HepG2 (cell line): ENCODE results near the gene GALNT1. TPM values are rescaled to one million over a fixed set of nuclear protein-coding genes. Genes with fewer than 3 reads are reported as not detected.

Experiments
- BCL6 ChIP-seq: IDR thresholded peaks from 2 replicates; pipeline ENCODE4 v1.6.1; 2016; ENCODE audit warnings: missing genetic modification reagents, missing compliant biosample characterization
- CREB1 ChIP-seq, 2 experiments: fragments of 450-650 bp in 1 of 2; IDR thresholded peaks; 2 replicates each; pipeline ENCODE4 v1.6.1; 2016 to 2017; ENCODE audit warnings: control low read depth in 1 of 2, mild to moderate bottlenecking in 1 of 2, missing compliant biosample characterization in 1 of 2, missing genetic modification characterization in 1 of 2
- EED ChIP-seq: sonication (generic); formaldehyde crosslinking; IDR thresholded peaks from 2 replicates; pipeline ENCODE4 v1.5.0; 2020; ENCODE audit warnings: mild to moderate bottlenecking, missing genetic modification reagents
- FOSL2 ChIP-seq: sonication (generic); formaldehyde crosslinking; IDR thresholded peaks from 2 replicates; pipeline ENCODE4 v1.4.0; 2020; ENCODE audit warnings: missing genetic modification reagents
- FOXA3 ChIP-seq: IDR thresholded peaks from 2 replicates; pipeline ENCODE4 v1.6.1; 2016; ENCODE audit warnings: missing genetic modification reagents, missing compliant biosample characterization
- HMG20A ChIP-seq: IDR thresholded peaks from 2 replicates; pipeline ENCODE4 v1.6.1; 2016; ENCODE audit warnings: borderline replicate concordance
- KAT8 ChIP-seq: IDR thresholded peaks from 2 replicates; pipeline ENCODE4 v1.6.1; 2016; ENCODE audit warnings: missing genetic modification reagents, missing compliant biosample characterization
- LCORL ChIP-seq, 2 experiments: fragments of 450-650 bp in 1 of 2; sonication (generic) in 1 of 2; formaldehyde crosslinking in 1 of 2; IDR thresholded peaks; 2 replicates each; pipeline versions ENCODE4 v1.5.0 to v1.6.1; 2017 to 2020; ENCODE audit warnings: antibody characterized with exemption in 1 of 2, missing genetic modification reagents in 1 of 2
- NFIC ChIP-seq: IDR thresholded peaks from 2 replicates; pipeline ENCODE4 v1.6.1; 2012; ENCODE audit warnings: mild to moderate bottlenecking, low read length, inconsistent platforms
- NR2F2 ChIP-seq: IDR thresholded peaks from 2 replicates; pipeline ENCODE4 v1.6.1; 2012; ENCODE audit warnings: low read depth, inconsistent platforms, borderline replicate concordance
- RXRB ChIP-seq: IDR thresholded peaks from 2 replicates; pipeline ENCODE4 v1.6.1; 2016; ENCODE audit warnings: borderline replicate concordance, missing genetic modification reagents, missing compliant biosample characterization
- SOX13 ChIP-seq, 3 experiments: fragments of 450-650 bp in 1 of 3; sonication (generic) in 1 of 3; formaldehyde crosslinking in 1 of 3; IDR thresholded peaks in 2 of 3; conservative IDR thresholded peaks in 1 of 3; 2 replicates each; pipeline versions ENCODE4 v1.5.0 to v1.6.1; 2016 to 2020; ENCODE audit warnings: antibody characterized with exemption in 1 of 3, mild to moderate bottlenecking in 1 of 3, missing compliant biosample characterization in 1 of 3, missing genetic modification reagents in 1 of 3, moderate library complexity in 1 of 3
- TCF7 ChIP-seq: sonication (generic); IDR thresholded peaks from 2 replicates; pipeline ENCODE4 v1.6.1; 2016; ENCODE audit warnings: antibody characterized with exemption, low read depth
- TMF1 ChIP-seq: sonication (generic); formaldehyde crosslinking; IDR thresholded peaks from 2 replicates; pipeline ENCODE4 v1.8.1; 2022; ENCODE audit warnings: low read depth, missing genetic modification reagents
- ZNF256 ChIP-seq: sonication (generic); formaldehyde crosslinking; conservative IDR thresholded peaks from 2 replicates; pipeline ENCODE4 v1.4.0; 2020; ENCODE audit warnings: missing genetic modification reagents
- ZNF367 ChIP-seq: sonication (generic); formaldehyde crosslinking; IDR thresholded peaks from 2 replicates; pipeline ENCODE4 v1.4.0; 2020; ENCODE audit warnings: missing genetic modification reagents, borderline replicate concordance
- ZNF607 ChIP-seq: sonication (generic); formaldehyde crosslinking; IDR thresholded peaks from 2 replicates; pipeline ENCODE4 v1.5.1; 2020; ENCODE audit warnings: missing genetic modification reagents, mild to moderate bottlenecking, borderline replicate concordance
- ZNF609 ChIP-seq: sonication (generic); formaldehyde crosslinking; IDR thresholded peaks from 2 replicates; pipeline ENCODE4 v1.4.0; 2020; ENCODE audit warnings: mild to moderate bottlenecking, missing genetic modification reagents, borderline replicate concordance
- ZNF672 ChIP-seq: sonication (generic); formaldehyde crosslinking; IDR thresholded peaks from 2 replicates; pipeline ENCODE4 v1.8.1; 2022; ENCODE audit warnings: missing genetic modification reagents
- polyA plus RNA-seq, 8 experiments: library from polyadenylated mRNA; depleted of rRNA in 3 of 8; stranded (reverse) in 7 of 8; unstranded in 1 of 8; fragments of >200 nt; fragmentation: Illumina TruSeq in 4 of 8; extraction: Trizol in 4 of 8; gene quantifications; 2 replicates each; pipeline versions ENCODE4 v1.2.1 to v1.2.3, GENCODE V29; 2011 to 2016; ENCODE audit warnings: low read depth in 4 of 8, missing spikeins in 1 of 8, mixed read lengths in 1 of 8; ENCODE audit not compliant: insufficient read depth in 1 of 8
- total RNA-seq, 5 experiments: library from RNA; depleted of rRNA; stranded (reverse); fragments of >200 nt; fragmentation: Illumina TruSeq; extraction: Trizol; gene quantifications; 2 replicates each; pipeline ENCODE4 v1.2.3, GENCODE V29; 2016; ENCODE audit warnings: low read depth in 1 of 5
- TF ChIP-seq, protein P1 (sequence below): IDR thresholded peaks from 2 replicates; pipeline ENCODE4 v1.4.0; 2020; ENCODE audit warnings: mild to moderate bottlenecking, missing genetic modification reagents
- TF ChIP-seq, protein P2 (sequence below): sonication (generic); formaldehyde crosslinking; IDR thresholded peaks from 2 replicates; pipeline ENCODE4 v1.5.0; 2020; ENCODE audit warnings: missing genetic modification reagents

Gene GALNT1
- total and polyA plus RNA-seq, 2 of the 13 experiments (the other 11 are each of a cell fraction or from before 2014, with no cell fraction given) = 41.1 to 100 TPM

DNA sequence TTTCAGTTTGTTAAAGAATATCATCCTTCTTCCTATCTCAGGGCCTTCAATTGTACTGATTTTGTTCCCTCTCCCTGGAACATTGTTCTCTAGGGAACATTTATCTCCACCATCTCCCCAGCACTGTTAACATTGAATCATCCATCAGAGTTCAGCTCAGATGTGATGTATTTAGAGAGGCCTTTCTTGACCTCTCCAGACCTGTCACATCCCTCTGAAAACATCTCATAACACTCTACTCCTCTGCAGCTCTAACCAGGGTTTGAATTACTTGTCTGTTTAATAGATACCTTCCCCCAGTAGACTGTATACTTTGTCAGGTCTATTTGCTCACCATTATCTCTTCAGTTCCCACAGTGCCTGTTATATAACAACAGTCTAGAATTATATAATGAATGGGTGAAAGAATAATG is 98.6 kb downstream of the GALNT1 start (continued):
- TF ChIP-seq ZNF609 = peak; percentile 34; the same call in 1 of the 2 replicates
- TF ChIP-seq SOX13 (IDR thresholded peaks at IDR 0.05) = no peak
- TF ChIP-seq SOX13 (CRISPR knock-in tag; conservative IDR thresholded peaks at IDR 0.05 in 1 of 2, IDR thresholded peaks at IDR 0.05 in 1 of 2) = peak in 1 of 2 experiments; percentile 71; a peak in 2 of 4 replicates
- peak; percentile 25; the same call in 1 of the 2 replicates for TF ChIP-seq FOXA3 (CRISPR knock-in tag)
- 0 out of 2 replicates have a peak, but pooled peaks have one; percentile 21 for TF ChIP-seq RXRB (CRISPR knock-in tag)
- no peak for TF ChIP-seq ZNF256 (CRISPR knock-in tag)
- no peak for TF ChIP-seq LCORL (IDR thresholded peaks at IDR 0.05)
- TF ChIP-seq LCORL (CRISPR knock-in tag; IDR thresholded peaks at IDR 0.05) = 0 out of 2 replicates have a peak, but pooled peaks have one; percentile 23
- TF ChIP-seq TMF1 (CRISPR knock-in tag) = no peak
- 0 out of 2 replicates have a peak, but pooled peaks have one; percentile 24 for TF ChIP-seq KAT8
- TF ChIP-seq, protein P1, sequence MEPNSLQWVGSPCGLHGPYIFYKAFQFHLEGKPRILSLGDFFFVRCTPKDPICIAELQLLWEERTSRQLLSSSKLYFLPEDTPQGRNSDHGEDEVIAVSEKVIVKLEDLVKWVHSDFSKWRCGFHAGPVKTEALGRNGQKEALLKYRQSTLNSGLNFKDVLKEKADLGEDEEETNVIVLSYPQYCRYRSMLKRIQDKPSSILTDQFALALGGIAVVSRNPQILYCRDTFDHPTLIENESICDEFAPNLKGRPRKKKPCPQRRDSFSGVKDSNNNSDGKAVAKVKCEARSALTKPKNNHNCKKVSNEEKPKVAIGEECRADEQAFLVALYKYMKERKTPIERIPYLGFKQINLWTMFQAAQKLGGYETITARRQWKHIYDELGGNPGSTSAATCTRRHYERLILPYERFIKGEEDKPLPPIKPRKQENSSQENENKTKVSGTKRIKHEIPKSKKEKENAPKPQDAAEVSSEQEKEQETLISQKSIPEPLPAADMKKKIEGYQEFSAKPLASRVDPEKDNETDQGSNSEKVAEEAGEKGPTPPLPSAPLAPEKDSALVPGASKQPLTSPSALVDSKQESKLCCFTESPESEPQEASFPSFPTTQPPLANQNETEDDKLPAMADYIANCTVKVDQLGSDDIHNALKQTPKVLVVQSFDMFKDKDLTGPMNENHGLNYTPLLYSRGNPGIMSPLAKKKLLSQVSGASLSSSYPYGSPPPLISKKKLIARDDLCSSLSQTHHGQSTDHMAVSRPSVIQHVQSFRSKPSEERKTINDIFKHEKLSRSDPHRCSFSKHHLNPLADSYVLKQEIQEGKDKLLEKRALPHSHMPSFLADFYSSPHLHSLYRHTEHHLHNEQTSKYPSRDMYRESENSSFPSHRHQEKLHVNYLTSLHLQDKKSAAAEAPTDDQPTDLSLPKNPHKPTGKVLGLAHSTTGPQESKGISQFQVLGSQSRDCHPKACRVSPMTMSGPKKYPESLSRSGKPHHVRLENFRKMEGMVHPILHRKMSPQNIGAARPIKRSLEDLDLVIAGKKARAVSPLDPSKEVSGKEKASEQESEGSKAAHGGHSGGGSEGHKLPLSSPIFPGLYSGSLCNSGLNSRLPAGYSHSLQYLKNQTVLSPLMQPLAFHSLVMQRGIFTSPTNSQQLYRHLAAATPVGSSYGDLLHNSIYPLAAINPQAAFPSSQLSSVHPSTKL = peak; percentile 56
- 0 out of 2 replicates have a peak, but pooled peaks have one; percentile 15 for TF ChIP-seq HMG20A (CRISPR knock-in tag)
- no peak for TF ChIP-seq ZNF672
- TF ChIP-seq FOSL2 (CRISPR knock-in tag) = peak; percentile 29; the same call in 1 of the 2 replicates
- no peak for TF ChIP-seq ZNF367 (CRISPR knock-in tag)
- no peak for TF ChIP-seq EED (CRISPR knock-in tag)
- 0 out of 2 replicates have a peak, but pooled peaks have one; percentile 16 for TF ChIP-seq TCF7
- TF ChIP-seq BCL6 = peak; percentile 85
- TF ChIP-seq, protein P2, sequence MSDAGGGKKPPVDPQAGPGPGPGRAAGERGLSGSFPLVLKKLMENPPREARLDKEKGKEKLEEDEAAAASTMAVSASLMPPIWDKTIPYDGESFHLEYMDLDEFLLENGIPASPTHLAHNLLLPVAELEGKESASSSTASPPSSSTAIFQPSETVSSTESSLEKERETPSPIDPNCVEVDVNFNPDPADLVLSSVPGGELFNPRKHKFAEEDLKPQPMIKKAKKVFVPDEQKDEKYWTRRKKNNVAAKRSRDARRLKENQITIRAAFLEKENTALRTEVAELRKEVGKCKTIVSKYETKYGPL (CRISPR knock-in tag) = peak; percentile 80; the same call in 1 of the 2 replicates
- TF ChIP-seq NFIC = peak; percentile 43; the same call in 1 of the 2 replicates
- TF ChIP-seq CREB1 (IDR thresholded peaks at IDR 0.05) = no peak
- no peak for TF ChIP-seq CREB1 (CRISPR knock-in tag; IDR thresholded peaks at IDR 0.05)
- no peak for TF ChIP-seq ZNF607
- TF ChIP-seq NR2F2 = 0 out of 2 replicates have a peak, but pooled peaks have one; percentile 17
